RWPE1 (cell line): ENCODE results near the gene TCP11L2.
"Not testable (repeated sequence)": the region's sequence is repeated elsewhere in the genome, so short reads cannot be mapped to it uniquely, and the experiment has no call there.

Experiments used
- CTCF ChIA-PET: fragments of 350-600 bp; sonication (Branson Sonifier 250); formaldehyde crosslinking; extraction: SDS; loops from one replicate; lab custom pipeline; 2021; lab: Yijun Ruan, JAX
- POLR2A ChIA-PET: fragments of 400-600 bp; formaldehyde crosslinking; extraction: SDS; loops from one replicate; lab custom pipeline; 2020; ENCODE audit warnings: antibody characterized with exemption; ENCODE audit not compliant: low non-redundant PET; lab: Yijun Ruan, JAX
- DNase-seq: peaks from one replicate; pipeline ENCODE4 v3.0.0; 2012; ENCODE audit warnings: low spot score
- H3K27ac ChIP-seq: fragments of 450-650 bp; 2 replicates; pipeline ENCODE4 v1.5.1; 2017
- CTCF ChIP-seq: fragments of 450-650 bp; conservative IDR thresholded peaks from 2 replicates; pipeline ENCODE4 v1.5.1; 2017; ENCODE audit warnings: low read depth, mild to moderate bottlenecking

TCP11L2 gene

GRCh38 chr12:106281804-106282203 lies 20.7 kb upstream of the TCP11L2 start:
- no peak for DNase-seq
- no peak for TF ChIP-seq CTCF
- no peak overlapping the region for H3K27ac ChIP-seq
- ChIA-PET POLR2A (no interaction called here), CTCF (interaction anchor here (0.6 to 1.8 kb wide), 4 partner anchors 46 to 58 kb away, joined by 3 to 9 read pairs (median 4); no protein-coding TSS in a partner anchor)

- peak; percentile 62 for TF ChIP-seq CTCF
- DNase-seq: peak; percentile 33
- H3K27ac ChIP-seq: no peak overlapping the region
- POLR2A ChIA-PET: no interaction called here
- CTCF ChIA-PET: interaction anchor here (0.7 to 1.8 kb wide), 7 partner anchors 10 to 59 kb away, joined by 3 to 9 read pairs (median 3); no protein-coding TSS in a partner anchor
These were observed 20.0 kb upstream of the TCP11L2 start for GRCh38 chr12:106282457-106283097.

- H3K27ac ChIP-seq: no peak overlapping the region
- CTCF ChIA-PET: interaction anchor here (0.5 kb wide), 1 partner anchor 8 kb away, joined by 7 read pairs; no protein-coding TSS in a partner anchor
- TF ChIP-seq CTCF: no peak
- POLR2A ChIA-PET: no interaction called here
- DNase-seq: no peak
These were observed 18.0 kb upstream of the TCP11L2 start for GRCh38 chr12:106284358-106285105.

- H3K27ac ChIP-seq: no peak overlapping the region
- ChIA-PET POLR2A (no interaction called here), CTCF (no interaction called here)
- no peak for TF ChIP-seq CTCF
- DNase-seq: no peak
These were observed 16.6 kb upstream of the TCP11L2 start for GRCh38 chr12:106285982-106286381.

GRCh38 chr12:106286576-106287162 lies 15.9 kb upstream of the TCP11L2 start:
- POLR2A ChIA-PET, CTCF ChIA-PET, DNase-seq: not testable (repeated sequence)
- peak overlapping the region; percentile 65 for H3K27ac ChIP-seq

GRCh38 chr12:106287364-106287763 lies 15.2 kb upstream of the TCP11L2 start:
- CTCF ChIA-PET: no interaction called here
- no peak for TF ChIP-seq CTCF
- POLR2A ChIA-PET: no interaction called here
- DNase-seq: no peak
- peak overlapping the region; percentile 65 for H3K27ac ChIP-seq
